GM12801 (cell line): ENCODE results near the gene IL4.

ENCODE experiments used
- TF ChIP-seq, protein P1 (sequence below): IDR thresholded peaks from one replicate; pipeline ENCODE4 v1.5.1; 2011; ENCODE audit warnings: control low read depth; ENCODE audit not compliant: insufficient read length; ENCODE audit errors: extremely low read depth

IL4 gene

DNA sequence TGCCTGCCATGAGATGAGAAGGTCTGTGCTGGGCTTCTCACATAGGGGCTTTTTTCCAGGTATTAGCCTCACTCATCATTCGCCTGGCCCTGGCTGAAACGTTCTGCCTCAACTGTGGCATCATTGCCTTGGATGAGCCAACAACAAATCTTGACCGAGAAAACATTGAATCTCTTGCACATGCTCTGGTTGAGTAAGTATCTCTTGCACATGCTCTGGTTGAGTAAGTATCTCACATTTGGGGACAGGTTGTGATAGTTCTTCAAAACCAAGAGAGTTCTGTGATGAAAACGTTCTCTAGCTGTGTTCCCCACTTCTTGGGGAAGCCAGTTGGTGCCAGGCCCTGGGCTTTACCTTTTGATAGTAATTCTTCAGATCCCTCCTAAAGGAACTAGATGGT lies 33.2 kb upstream of the IL4 start:
- TF ChIP-seq, protein P1, sequence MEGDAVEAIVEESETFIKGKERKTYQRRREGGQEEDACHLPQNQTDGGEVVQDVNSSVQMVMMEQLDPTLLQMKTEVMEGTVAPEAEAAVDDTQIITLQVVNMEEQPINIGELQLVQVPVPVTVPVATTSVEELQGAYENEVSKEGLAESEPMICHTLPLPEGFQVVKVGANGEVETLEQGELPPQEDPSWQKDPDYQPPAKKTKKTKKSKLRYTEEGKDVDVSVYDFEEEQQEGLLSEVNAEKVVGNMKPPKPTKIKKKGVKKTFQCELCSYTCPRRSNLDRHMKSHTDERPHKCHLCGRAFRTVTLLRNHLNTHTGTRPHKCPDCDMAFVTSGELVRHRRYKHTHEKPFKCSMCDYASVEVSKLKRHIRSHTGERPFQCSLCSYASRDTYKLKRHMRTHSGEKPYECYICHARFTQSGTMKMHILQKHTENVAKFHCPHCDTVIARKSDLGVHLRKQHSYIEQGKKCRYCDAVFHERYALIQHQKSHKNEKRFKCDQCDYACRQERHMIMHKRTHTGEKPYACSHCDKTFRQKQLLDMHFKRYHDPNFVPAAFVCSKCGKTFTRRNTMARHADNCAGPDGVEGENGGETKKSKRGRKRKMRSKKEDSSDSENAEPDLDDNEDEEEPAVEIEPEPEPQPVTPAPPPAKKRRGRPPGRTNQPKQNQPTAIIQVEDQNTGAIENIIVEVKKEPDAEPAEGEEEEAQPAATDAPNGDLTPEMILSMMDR, result no peak

DNA sequence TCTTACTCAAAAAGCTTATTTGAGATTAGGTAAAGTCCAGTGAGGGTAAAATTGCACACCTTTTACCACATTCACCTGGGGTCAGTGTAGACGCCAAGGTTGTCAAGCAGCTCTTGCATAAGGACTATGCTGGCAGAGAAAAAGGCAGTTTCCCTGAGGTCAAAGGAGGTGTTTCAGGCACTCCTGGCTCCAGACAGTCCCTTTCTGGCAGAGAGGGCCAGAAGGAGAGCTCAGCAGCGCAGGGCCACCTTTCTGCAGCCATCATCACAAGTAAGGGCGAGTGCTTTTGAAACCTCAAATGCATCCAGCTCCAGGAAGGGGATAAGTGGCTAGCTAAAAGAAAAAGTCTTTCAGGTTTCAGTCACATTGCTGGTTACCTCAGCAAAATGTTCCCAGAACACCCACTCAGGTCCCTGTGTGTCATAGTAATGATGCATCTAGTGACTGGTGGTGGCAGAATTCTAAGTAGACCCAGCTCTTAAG lies 32.5 kb upstream of the IL4 start:
- TF ChIP-seq, protein P1, result no peak

DNA sequence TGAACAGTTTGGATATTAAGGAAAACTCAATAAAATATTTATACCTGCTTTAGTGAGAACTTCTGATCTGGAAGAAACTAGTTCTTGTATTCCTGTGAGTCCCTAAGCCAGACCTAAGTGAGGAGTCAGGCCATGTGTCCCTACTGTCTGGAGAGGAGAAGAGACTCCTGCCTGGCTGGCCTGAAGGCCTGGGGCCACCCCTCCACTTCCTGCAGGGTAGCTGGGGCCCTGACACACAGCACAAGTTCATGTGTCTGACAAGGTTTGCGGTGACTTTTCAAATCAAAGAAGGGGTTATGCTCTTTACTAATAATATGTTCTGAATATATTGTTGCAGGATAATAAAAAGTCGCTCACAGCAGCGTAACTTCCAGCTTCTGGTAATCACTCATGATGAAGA lies 31.9 kb upstream of the IL4 start:
- TF ChIP-seq, protein P1, result no peak

DNA sequence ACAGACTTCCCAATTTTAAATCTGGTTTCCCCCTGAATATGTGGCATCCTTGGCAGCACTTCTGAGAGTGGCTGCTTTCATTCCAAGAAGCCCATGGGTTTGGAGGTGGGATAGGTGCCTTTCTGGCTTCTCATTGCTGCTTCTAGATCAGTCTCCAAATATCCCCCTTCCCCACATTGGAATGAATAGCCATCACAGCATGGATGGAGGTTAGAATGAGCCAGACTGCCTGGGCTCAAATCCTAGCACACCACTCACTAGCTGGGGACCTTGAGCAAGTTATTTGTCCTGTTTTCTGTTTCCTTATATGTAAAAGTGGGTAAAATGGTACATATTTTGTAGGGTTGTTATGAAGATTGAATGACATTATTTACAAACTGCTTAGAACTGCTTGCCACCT lies 29.6 kb upstream of the IL4 start:
- TF ChIP-seq, protein P1, result no peak

DNA sequence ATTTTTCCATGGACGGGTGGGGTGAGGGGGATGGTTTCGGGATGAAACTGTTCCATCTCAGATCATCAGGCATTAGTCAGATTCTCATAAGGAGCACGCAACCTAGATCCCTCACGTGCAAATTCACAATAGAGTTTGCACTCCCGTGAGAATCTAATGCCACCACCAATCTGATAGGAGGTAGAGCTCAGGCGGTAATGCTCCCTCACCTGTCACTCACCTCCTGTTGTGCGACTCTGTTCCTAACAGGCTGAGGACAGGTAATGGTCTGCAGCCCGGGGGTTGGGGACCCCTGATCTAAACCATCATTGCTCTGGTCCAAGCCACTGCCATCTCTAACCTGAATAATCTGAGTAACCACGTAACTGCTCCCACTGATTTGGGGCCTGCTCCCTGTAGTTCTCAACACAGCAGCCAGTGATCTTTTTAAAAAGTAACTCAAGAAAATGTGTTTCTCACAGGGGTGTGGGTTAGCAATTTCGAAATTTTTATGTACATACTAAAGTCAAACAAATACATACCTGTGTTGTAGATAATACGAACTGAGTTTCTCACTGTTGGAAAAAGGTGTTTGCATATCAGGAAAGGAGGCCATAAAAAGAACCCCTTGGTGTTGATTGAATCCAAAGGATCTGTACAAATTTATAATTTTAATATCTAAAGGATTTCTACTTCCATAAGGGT lies 27.1 kb upstream of the IL4 start:
- TF ChIP-seq, protein P1, result no peak

DNA sequence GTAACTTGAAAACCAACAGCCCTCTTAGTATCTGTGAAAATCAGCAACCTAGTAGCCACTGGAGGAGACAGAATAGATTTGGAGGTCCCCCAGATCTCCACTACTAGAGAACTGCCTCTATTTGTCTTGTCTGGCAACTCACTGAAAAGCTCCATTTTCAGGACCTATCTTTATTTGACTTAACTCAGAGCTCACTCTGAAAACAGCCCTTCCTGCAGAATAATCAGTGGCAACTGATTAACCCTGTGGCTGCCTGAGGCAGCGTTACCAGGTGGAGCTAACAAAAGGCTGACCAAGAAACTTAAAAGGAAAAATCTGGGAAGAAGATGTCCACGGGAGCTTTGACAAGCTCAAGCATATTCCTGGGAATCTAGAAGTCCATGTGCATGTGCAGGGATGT lies 26.3 kb upstream of the IL4 start:
- TF ChIP-seq, protein P1, result no peak

DNA sequence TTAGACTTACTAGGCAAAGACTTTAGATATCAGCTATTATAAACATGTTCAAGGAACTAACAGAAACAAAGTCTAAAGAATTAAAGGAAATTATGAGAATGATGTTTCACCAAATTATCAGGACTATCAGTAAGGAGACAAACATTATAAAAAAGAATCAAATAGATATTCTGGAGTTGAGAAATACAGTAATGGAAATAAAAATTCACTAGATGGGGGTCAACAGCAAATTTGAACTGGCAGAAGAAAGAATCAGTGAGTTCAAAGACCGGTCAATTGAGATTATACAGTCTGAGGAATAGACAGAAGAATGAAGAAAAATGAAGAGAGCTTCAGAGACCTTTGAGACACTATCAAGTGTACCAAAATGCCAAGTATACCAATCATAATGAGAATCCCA lies 25.4 kb upstream of the IL4 start:
- TF ChIP-seq, protein P1, result no peak
